Measurements from ENCODE around the gene NMNAT1.
A peak's percentile ranks its signal among the peaks of the same experiment; 100 is the strongest.
"Not testable (repeated sequence)": the region's sequence is repeated elsewhere in the genome, so short reads cannot be mapped to it uniquely, and the experiment has no call there.

Gene NMNAT1

GRCh38 chr1:9992910-9993309 lies 49.6 kb downstream of the NMNAT1 start:
- in situ Hi-C loops (cut with HindIII; ENCODE audit: low pct_ligation_motif_present, low sequenced_read_pairs): no loop called here
- Histone ChIP-seq H3K27me3 (replicated peaks) (peaks cover 6% of the 10 kb centered on the region), H3K36me3 (replicated peaks) (no peaks in the 10 kb centered on the region), H3K27ac (no peak overlapping the region), H3K4me3 (ENCODE audit: low read depth, low read length) (no peak overlapping the region)
- no peak for DNase-seq
- TF ChIP-seq CTCF (IDR thresholded peaks at IDR 0.05; ENCODE audit: low read depth, low read length, missing control alignments): no peak

GRCh38 chr1:9993561-9994075 lies 50.3 kb downstream of the NMNAT1 start:
- no peak overlapping the region for H3K27ac ChIP-seq

GRCh38 chr1:9996624-9997582 lies 53.6 kb downstream of the NMNAT1 start, which contains the start of gene RBP7:
Gene RBP7 (plus strand): TSS chr1:9997228. CDS start chr1:9997259, 31 bp downstream.
- in situ Hi-C loops (cut with HindIII; ENCODE audit: low pct_ligation_motif_present, low sequenced_read_pairs): no loop called here
- Histone ChIP-seq H3K27ac (no peak within 1 kb of the TSS), H3K4me3 (ENCODE audit: low read depth, low read length) (peak within 1 kb of the TSS; percentile 34), H3K27me3 (replicated peaks) (peaks cover 8% of the 10 kb centered on the region), H3K36me3 (replicated peaks) (no peaks in the 10 kb centered on the region)
- DNase-seq: no peak
- TF ChIP-seq CTCF (IDR thresholded peaks at IDR 0.05; ENCODE audit: low read depth, low read length, missing control alignments): no peak

More at GRCh38 chr1:9993561-9994075, 50.3 kb downstream of the NMNAT1 start:
- Histone ChIP-seq H3K27me3 (replicated peaks) (peaks cover 8% of the 10 kb centered on the region), H3K36me3 (replicated peaks) (no peaks in the 10 kb centered on the region), H3K4me3 (ENCODE audit: low read depth, low read length) (no peak overlapping the region)
- DNase-seq: no peak
- in situ Hi-C loops (cut with HindIII; ENCODE audit: low pct_ligation_motif_present, low sequenced_read_pairs): no loop called here
- TF ChIP-seq CTCF (IDR thresholded peaks at IDR 0.05; ENCODE audit: low read depth, low read length, missing control alignments): no peak

- Histone ChIP-seq H3K4me3 (ENCODE audit: low read depth, low read length) (no peak overlapping the region), H3K36me3 (replicated peaks) (no peaks in the 10 kb centered on the region), H3K27me3 (replicated peaks) (peaks cover 8% of the 10 kb centered on the region), H3K27ac (no peak overlapping the region)
- in situ Hi-C loops (cut with HindIII; ENCODE audit: low pct_ligation_motif_present, low sequenced_read_pairs): no loop called here
- no peak for TF ChIP-seq CTCF (IDR thresholded peaks at IDR 0.05; ENCODE audit: low read depth, low read length, missing control alignments)
- DNase-seq: no peak
Measured at GRCh38 chr1:10001016-10001665, 57.9 kb downstream of the NMNAT1 start.

GRCh38 chr1:10005248-10005647 lies 62.0 kb downstream of the NMNAT1 start:
- H3K27ac ChIP-seq; H3K27me3 ChIP-seq (replicated peaks); DNase-seq; H3K4me3 ChIP-seq (ENCODE audit: low read depth, low read length); H3K36me3 ChIP-seq (replicated peaks); in situ Hi-C loops (cut with HindIII; ENCODE audit: low pct_ligation_motif_present, low sequenced_read_pairs): not testable (repeated sequence)

- H3K27me3 ChIP-seq (replicated peaks): no peaks in the 10 kb centered on the region
- TF ChIP-seq CTCF (IDR thresholded peaks at IDR 0.05; ENCODE audit: low read depth, low read length, missing control alignments): no peak
- no peak overlapping the region for H3K4me3 ChIP-seq (ENCODE audit: low read depth, low read length)
- in situ Hi-C loops (cut with HindIII; ENCODE audit: low pct_ligation_motif_present, low sequenced_read_pairs): no loop called here
- H3K27ac ChIP-seq: no peak overlapping the region
- DNase-seq: no peak
- H3K36me3 ChIP-seq (replicated peaks): no peaks in the 10 kb centered on the region
Measured at GRCh38 chr1:10007169-10007568, 63.9 kb downstream of the NMNAT1 start.

Measured in brain microvascular endothelial cell (primary cell).